GM18508 (cell line): Measurements from ENCODE around the gene GRAMD2A.
"Not testable (repeated sequence)": the region's sequence is repeated elsewhere in the genome, so short reads cannot be mapped to it uniquely, and the experiment has no call there.

ENCODE experiments used
- ATAC-seq: cut with Tn5 transposase; IDR thresholded peaks from one replicate; pipeline ENCODE4 v1.9.1; 2021; ENCODE audit warnings: moderate number of reproducible peaks; ENCODE audit not compliant: insufficient read depth, unreplicated experiment

GRAMD2A gene

DNA sequence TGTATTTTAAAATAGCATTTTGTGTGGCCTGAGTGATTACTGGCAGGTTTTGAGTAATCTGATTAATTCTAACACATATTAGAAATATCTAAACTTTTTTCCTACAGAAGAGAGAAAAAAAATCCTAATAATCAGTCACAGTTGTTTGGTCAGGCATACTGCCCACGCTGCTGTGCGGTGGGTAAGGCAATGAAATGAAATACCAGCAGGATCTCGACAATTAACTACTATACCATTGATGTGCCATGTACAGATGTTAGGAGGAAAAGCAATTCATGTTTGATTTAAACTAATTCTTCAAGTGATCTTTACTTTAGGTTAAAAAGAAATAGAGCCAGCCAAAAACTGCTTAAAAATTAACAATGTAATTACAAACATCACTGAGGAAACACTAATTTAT is 5.2 kb downstream of the GRAMD2A start:
- ATAC-seq: no peak

DNA sequence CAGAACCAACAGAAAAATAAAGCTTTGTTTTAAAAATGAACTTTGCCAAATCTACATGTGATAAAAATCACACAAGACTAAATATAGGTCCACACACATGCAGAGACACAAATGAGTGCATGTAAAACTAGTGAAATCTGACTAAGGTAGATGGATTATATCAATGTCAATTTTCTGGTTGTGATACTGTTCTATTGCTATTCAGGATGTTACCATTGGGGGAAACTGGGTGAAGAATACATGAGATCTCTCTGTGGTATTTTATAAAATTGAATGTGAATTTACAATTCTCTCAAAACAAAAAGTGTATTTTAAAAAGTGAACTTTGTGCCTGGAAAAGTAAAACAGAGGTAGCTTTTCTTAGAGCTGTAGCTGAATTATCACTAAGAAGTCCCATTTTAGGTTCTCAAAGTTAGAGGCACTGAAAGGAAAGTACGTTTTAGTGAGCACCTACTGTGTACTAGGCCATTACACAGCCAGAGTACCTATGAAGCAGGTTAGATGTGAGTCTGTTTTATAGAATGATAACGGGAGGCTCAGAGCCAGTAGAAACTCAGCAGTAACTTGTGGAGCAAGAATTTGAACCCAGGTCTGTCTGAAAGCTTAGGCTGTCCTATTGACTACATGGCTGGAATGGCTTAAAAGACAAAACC is 8.2 kb downstream of the GRAMD2A start:
- ATAC-seq: no peak

DNA sequence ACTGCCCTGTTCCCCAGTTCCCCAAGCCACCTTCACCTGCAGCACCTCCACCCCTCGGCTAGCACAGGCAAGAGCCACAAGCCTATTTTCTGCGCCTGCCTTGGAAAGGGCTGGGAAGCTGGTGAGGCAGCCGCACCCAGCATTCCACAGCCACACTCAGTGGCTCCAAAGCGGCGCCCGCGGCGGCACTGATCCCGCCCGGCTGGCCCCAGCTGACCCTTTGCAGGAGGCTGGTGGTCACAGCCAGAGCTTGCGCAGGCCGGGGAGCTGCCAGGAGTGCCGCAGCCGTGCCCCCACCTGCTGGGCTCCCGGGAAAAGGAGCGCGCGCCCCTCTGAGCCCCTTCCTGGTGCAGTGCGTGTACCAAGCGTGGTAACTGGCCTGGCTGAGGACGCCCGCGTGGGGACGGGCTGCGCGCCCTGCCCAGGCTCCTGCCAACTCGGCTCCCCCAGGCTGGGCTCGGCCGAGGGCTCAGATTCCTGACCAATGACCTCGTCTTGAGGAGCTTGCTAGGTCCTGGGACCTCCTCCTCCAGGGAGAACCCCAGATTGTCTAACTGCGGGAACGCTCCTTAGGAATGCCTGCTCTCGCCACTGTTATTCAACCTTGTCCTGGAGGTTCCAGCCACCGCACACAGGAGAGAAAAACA is 13.3 kb downstream of the GRAMD2A start:
- ATAC-seq: no peak

DNA sequence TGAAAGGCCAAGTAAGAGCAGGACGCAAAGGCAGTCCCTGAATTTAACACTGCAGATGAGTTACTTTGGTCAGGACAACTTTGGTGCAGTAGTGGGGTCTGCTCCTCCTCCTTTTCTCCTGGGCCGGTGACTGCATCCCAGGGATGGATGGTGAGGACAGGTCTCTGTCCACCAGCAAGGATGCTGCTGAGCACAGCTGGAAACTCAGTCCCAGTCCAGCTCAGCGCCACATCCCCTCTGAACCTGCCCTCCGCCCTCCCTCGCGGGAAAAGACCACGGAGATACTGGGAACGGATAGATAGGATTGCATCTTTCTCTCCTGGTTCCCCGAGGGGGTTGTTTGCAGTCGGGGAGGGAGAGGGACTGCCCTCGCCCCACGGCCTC is 13.8 kb downstream of the GRAMD2A start:
- ATAC-seq: no peak

DNA sequence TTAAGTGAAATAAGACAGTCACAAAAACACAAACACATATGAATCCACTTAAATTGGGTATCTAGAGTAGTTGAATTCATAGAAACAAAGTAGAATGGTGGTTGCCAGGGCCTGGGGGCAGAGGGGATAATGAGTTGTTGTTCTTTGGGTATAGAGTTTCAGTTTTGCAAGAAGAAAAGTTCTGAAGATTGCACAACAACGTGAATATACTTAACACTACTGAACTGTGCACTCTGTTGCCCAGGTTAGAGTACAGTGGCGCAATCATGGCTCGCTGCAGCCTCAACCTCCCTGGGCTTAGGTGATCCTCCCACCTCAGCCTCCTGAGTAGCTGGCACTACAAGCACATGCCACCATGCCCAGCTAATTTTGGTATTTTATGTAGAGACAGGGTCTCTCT is 14.9 kb downstream of the GRAMD2A start:
- ATAC-seq: no peak

GRCh38 chr15:72182244-72182643 is 15.3 kb downstream of the GRAMD2A start:
- ATAC-seq: no peak

DNA sequence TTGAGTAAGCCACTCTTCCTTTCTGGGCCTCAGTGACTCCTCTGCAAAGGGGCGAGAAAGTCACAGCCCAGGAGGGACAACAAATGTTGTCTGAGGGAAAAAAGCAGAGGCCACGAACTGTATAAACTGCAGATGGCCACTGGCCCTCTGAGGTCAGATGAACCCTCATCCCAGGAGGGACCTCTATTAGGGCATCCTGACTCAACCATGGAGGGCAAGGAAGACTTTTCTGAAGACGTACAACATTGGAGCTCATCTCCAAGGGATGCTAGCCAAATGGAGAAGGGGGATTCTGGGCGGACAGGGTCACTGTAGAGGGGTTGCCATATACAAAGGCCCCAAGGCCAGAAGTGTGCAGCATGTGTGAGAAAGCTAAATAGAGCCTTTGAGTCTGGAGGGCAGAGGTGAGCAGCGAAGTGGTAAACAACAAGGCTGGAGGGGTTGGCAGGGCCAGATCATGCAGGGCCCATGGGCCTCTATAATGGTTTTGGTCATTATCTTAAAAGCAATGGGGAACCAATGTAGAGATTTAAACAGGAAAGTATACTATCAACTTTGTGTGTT is 16.7 kb downstream of the GRAMD2A start:
- no peak for ATAC-seq

GRCh38 chr15:72179950-72180581 is 17.5 kb downstream of the GRAMD2A start:
- ATAC-seq: no peak

DNA sequence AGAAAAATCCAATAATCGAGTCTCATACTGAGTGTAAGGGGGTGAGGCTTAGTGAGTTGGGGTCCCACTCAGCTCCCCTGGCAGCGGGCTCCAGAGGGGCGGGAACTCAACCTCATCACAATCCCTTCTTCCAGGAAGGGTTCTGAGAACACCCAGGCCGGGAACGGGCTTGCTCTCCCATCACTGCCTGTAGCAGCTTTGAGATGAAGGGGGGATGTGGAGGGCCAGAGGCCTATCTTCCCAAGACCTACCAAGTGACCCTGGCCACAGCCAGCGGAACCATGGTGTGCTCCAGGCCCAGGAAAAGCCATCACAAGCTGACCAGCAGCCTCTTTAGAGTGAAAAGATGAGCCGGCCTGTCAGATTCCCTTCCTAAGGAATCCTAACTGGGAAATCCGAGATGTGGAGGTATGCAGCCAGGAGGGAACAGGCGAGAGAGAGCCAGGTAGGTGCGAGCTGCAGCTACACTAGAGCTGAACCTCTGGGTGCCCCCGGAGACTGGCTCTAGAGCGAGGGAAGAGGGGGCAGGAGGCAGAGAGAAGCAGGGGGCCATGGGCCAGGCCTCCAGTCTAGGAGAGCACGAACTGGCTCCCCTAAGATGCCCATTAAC is 18.5 kb downstream of the GRAMD2A start:
- no peak for ATAC-seq

DNA sequence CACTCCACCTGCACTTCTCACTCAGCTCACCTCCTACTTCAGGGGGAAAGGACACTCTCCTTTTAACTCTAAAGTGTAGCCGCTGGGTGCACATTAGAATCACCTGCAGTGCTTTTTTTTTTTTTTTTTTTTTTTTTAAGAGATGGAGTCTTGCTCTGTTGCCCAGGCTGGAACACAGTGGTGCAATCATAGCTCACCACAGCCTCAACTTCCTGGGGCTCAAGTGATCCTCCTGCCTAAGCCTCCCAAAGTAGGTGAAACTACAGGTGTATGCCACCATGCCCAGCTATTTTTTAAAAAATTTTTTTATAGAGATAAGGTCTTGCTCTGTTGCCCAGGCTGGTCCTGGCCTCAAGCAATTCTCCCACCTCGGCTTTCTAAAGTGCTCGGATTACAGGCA is 20.8 kb downstream of the GRAMD2A start:
- ATAC-seq: no peak

GRCh38 chr15:72176159-72176558 is 21.4 kb downstream of the GRAMD2A start:
- no peak for ATAC-seq

DNA sequence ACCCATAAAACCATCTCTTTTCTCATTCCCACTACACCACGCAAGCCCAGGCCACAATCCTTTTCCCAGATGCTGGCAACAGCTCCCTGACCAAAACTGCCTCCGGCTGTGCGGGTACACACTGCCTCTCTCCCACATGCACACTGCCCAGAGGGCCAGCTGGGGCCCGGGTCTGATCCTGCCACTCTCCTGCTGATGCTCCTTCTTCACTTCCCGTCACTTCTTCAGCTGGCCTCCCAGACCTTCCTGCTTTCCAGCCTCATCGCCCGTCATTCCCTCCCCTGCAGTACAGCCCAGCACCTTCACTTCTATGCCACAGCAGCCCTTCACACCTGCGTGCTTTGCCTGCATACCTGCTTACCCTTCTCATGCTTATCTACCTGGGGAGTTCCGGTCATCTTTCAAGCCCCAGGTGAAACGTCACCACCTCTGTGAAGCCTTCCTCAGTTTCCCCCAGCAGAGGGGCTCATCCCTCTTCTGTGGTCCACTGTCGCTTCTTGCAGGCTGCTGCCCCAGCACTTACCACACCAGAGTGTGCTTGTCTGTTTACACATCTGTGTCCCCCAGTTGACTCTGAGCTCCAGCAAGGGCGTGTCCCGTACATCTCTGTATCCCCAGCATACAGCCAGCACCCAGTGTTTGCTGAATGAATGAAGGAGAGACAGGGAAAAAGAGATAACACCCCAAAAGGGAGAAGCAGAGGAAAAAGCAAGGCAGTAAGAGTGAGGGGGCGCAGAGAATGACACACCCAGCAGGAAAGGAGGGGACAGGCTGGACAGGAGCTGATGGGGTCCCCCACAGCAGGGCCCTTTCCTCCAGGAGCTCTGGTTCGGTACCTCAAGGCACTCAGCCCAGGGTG is 22.2 kb downstream of the GRAMD2A start:
- ATAC-seq: no peak

- no peak for ATAC-seq
These were observed 22.9 kb downstream of the GRAMD2A start for GRCh38 chr15:72174551-72175165.

- ATAC-seq: no peak
These were observed 23.6 kb downstream of the GRAMD2A start for GRCh38 chr15:72173864-72174550.

DNA sequence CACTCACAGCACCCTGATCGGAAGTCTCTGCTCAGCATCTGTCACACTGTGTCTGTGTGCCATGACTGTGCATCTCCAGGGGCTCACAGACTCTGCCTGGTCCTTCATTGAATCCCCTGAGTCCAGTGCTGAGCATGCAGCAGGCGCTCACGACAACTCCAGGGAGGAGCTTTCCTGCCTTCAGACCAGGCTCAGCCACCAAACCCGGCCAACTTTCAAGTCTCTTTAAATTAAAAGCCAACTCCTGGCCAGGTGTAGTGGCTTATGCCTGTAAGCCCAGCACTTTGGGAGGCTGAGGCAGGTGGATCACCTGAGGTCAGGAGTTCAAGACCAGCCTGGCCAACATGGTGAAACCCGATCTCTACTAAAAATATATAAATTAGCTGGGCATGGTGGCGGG is 24.2 kb downstream of the GRAMD2A start:
- ATAC-seq: no peak

DNA sequence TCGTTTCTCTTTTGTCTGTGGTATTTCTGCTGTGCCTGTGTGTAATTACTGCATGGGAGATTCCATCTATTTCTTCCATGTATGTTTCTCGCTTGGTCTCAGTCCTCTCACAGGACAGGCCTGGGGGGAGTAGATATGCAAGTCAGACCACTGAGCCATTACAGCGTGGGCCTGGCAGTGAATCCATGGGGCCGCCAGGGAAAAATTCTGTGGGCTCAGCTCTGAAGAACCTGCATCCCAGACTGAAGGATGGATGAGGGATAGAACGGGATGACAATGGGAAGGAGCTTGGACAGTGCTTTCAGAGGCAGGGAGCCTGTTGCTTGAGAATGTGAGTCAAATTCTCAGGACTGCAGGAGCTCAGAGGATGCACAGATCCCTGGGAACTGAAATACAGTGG is 24.8 kb downstream of the GRAMD2A start:
- ATAC-seq: no peak

DNA sequence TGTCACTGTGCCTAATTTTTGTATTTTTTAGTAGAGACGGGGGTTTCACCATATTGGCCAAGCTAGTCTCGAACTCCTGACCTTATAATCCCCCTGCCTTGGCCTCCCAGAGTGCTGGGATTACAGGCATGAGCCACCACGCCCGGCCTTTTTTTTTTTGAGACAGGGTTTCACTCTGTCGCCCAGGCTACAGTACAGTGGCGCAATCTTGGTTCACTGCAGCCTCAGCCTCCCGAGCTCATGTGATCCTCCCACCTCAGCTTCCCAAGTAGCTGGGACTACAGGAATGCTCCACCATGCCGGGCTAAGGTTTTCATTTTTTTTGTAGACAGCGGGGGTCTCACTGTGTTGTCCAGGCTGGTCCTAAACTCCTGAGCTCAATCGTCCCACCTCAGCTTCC is 25.6 kb downstream of the GRAMD2A start:
- ATAC-seq: not testable (repeated sequence)

DNA sequence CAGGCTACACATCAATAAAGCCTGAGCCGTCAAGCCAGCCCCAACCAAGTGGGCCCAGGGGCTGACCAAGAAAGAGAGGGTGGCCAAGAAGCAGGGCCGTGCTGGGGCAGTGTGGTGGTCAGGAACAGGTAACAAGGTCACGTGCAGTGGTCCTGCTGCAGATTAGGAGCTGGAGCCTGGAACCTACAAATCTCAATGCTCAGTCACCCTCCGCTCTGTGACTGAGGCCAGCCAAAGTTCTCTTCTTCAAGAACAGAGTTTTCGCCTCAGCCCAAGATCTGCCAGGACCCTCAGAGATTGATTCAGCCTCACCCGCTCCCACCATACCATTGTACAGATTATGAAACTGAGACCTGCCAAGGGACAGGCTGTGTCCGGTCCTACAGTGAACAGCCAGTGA is 26.9 kb downstream of the GRAMD2A start:
- ATAC-seq: no peak

GRCh38 chr15:72169921-72170611 is 27.5 kb downstream of the GRAMD2A start:
- ATAC-seq: no peak
